MM.1S (cell line): ENCODE measurements around the gene CCSAP.

Experiments used
- CTCF ChIP-seq: fragments of 300-600 bp; sonication (generic); IDR thresholded peaks from 2 replicates; pipeline ENCODE4 v1.5.1; 2016; ENCODE audit warnings: antibody characterized with exemption, low read length, mixed read lengths
- EZH2 ChIP-seq: fragments of 300-600 bp; sonication (generic); optimal IDR thresholded peaks from 2 replicates; pipeline ENCODE3; 2017; ENCODE audit warnings: low read depth, mild to moderate bottlenecking, antibody characterized with exemption, low read length, mixed read lengths
- EZH2phosphoT487 ChIP-seq: fragments of 300-600 bp; sonication (generic); IDR thresholded peaks from 2 replicates; pipeline ENCODE4 v1.6.1; 2018; ENCODE audit warnings: antibody characterized with exemption, low read length

GRCh38 chr1:229283183-229283611, 59.6 kb downstream of the CCSAP start:
- TF ChIP-seq CTCF (no peak), EZH2 (no peak), EZH2phosphoT487 (no peak)
